ENCODE results near the gene ALG13. TPM values are rescaled to one million over a fixed set of nuclear protein-coding genes. Genes with fewer than 3 reads are reported as not detected.
"Not testable (repeated sequence)": the region's sequence is repeated elsewhere in the genome, so short reads cannot be mapped to it uniquely, and the experiment has no call there.

ALG13 gene
- polyA plus RNA-seq, 4 donors = 33.0 to 66.0 (median 53.1) TPM

GRCh38 chrX:111743316-111743715, 62.3 kb downstream of the ALG13 start:
- DNase-seq (ENCODE audit: low read depth in 4 of 4, low spot score in 3 of 4) = no peak

- no peak for DNase-seq (ENCODE audit: low read depth in 4 of 4, low spot score in 3 of 4)
Observed at GRCh38 chrX:111756486-111756885, 75.5 kb downstream of the ALG13 start.

GRCh38 chrX:111759686-111760085, 78.7 kb downstream of the ALG13 start:
- DNase-seq (ENCODE audit: low read depth in 4 of 4, low spot score in 3 of 4) = no peak

GRCh38 chrX:111761578-111762135, 80.7 kb downstream of the ALG13 start:
- DNase-seq (ENCODE audit: low read depth in 4 of 4, low spot score in 3 of 4) = no peak

- DNase-seq (ENCODE audit: low read depth in 4 of 4, low spot score in 3 of 4) = no peak
Observed at GRCh38 chrX:111778591-111778990, 97.6 kb downstream of the ALG13 start.

GRCh38 chrX:111779582-111779981, 98.6 kb downstream of the ALG13 start:
- no peak for DNase-seq (ENCODE audit: low read depth in 4 of 4, low spot score in 3 of 4)

- DNase-seq (ENCODE audit: low read depth in 4 of 4, low spot score in 3 of 4) = no peak
Observed at GRCh38 chrX:111784667-111785066, 103.7 kb downstream of the ALG13 start.

GRCh38 chrX:111790054-111790453, 109.1 kb downstream of the ALG13 start:
- not testable (repeated sequence) for DNase-seq (ENCODE audit: low read depth in 4 of 4, low spot score in 3 of 4)

Other genes starting within 250 kb of the ALG13 start
- under 1 TPM in 2 of 4 donors, not detected in 2; 0.04 to 0.06 TPM for gene SERTM2, start 169.5 kb upstream of the ALG13 start, polyA plus RNA-seq (ENCODE audit: insufficient read length in 4 of 4)
- under 1 TPM in 3 of 4 donors, not detected in 1; 0.13 to 0.21 (median 0.19) TPM for gene TRPC5OS, start 195.0 kb downstream of the ALG13 start, polyA plus RNA-seq (ENCODE audit: insufficient read length in 4 of 4)

Data from left renal pelvis (tissue), 4 donors.